H1 (cell line): ENCODE measurements around the gene GBX1. TPM values are rescaled to one million over a fixed set of nuclear protein-coding genes. Genes with fewer than 3 reads are reported as not detected.

Experiments
- CHD2 ChIP-seq: IDR thresholded peaks from 2 replicates; pipeline ENCODE4 v1.6.1; 2012; ENCODE audit warnings: low read length, improper control_type of control experiment
- CTCF ChIP-seq, 3 experiments: IDR thresholded peaks; 1 replicate in 2 of 3; 2 replicates in 1 of 3; pipeline versions ENCODE4 v1.5.1 to v1.6.1; 2011; ENCODE audit warnings: low read length in 3 of 3, mild to moderate bottlenecking in 3 of 3, inconsistent platforms in 2 of 3, low read depth in 1 of 3, moderate library complexity in 1 of 3; ENCODE audit not compliant: insufficient read depth in 1 of 3; ENCODE audit errors: control extremely low read depth in 1 of 3
- polyA plus RNA-seq, 7 experiments: library from polyadenylated mRNA; depleted of rRNA in 3 of 7; stranded (reverse) in 5 of 7; unstranded in 2 of 7; fragments of >200 nt in 5 of 7; fragments of 200-250 nt in 2 of 7; gene quantifications; 1 replicate in 5 of 7; 2 replicates in 1 of 7; 4 replicates in 1 of 7; pipeline versions ENCODE4 v1.2.1 to v1.2.3, GENCODE V29; 2011 to 2013; ENCODE audit warnings: missing spikeins in 2 of 7, mixed read lengths in 2 of 7
- total RNA-seq: library from RNA; stranded (reverse); fragmentation: NEBNext Ultra II Directional; extraction: Animal tissue kit (Norgen Biotek cat#: 25700); gene quantifications from 2 replicates; pipeline ENCODE4 v1.2.1, GENCODE V29; 2021

Gene GBX1
- total and polyA plus RNA-seq, 2 of the 8 experiments (the other 6 are each of a cell fraction or from before 2014, with no cell fraction given), result not detected

- TF ChIP-seq CTCF (IDR thresholded peaks at IDR 0.05; ENCODE audit: control extremely low read depth in 1 of 3, insufficient read depth in 1 of 3, low read depth in 1 of 3, low read length in 3 of 3) (peak in 2 of 3 experiments; percentile 1; a peak in 2 of 4 replicates), CHD2 (no peak)
- TF ChIP-seq, all 59 proteins: peak for 5
These were observed at the start of gene GBX1 (continued) for GRCh38 chr7:151167197-151167961.
